Prostate gland (tissue), 2 donors: ENCODE data around the gene CFAP298. TPM values are rescaled to one million over a fixed set of nuclear protein-coding genes. Genes with fewer than 3 reads are reported as not detected.
"Not testable (repeated sequence)": the region's sequence is repeated elsewhere in the genome, so short reads cannot be mapped to it uniquely, and the experiment has no call there.

Experiments used
- DNase-seq: peaks from one replicate; pipeline ENCODE4 v3.0.0-alpha.2; 2019; ENCODE audit warnings: low spot score
- H3K27ac ChIP-seq, 2 donors: fragments of 200-600 bp; sonication (generic); 2 replicates each; pipeline ENCODE4 v1.5.1; 2017 to 2019
- H3K27me3 ChIP-seq: fragments of 200-600 bp; sonication (generic); replicated peaks from 2 replicates; pipeline ENCODE4 v1.5.1; 2019; ENCODE audit not compliant: insufficient read depth
- H3K36me3 ChIP-seq, 2 donors: fragments of 200-600 bp; sonication (generic); 1 replicate in 1 of 2; 2 replicates in 1 of 2; pipeline versions ENCODE4 v1.5.1 to v1.8.1; 2017 to 2019
- H3K4me1 ChIP-seq: fragments of 200-600 bp; sonication (generic); replicated peaks from 2 replicates; pipeline ENCODE4 v1.5.1; 2019
- H3K4me3 ChIP-seq, 2 donors: fragments of 200-600 bp; sonication (generic); 2 replicates each; pipeline ENCODE4 v1.5.1; 2017 to 2019
- H3K9me3 ChIP-seq: fragments of 200-600 bp; sonication (generic); 2 replicates; pipeline ENCODE4 v1.5.1; 2017
- CTCF ChIP-seq, 4 experiments: fragments of 200-600 bp in 2 of 4; fragments of 450-650 bp in 2 of 4; sonication (generic) in 2 of 4; IDR thresholded peaks; 1 replicate in 3 of 4; 2 replicates in 1 of 4; pipeline ENCODE4 v1.5.1; 2016 to 2019; ENCODE audit warnings: antibody characterized with exemption in 4 of 4, mild to moderate bottlenecking in 2 of 4, moderate library complexity in 2 of 4
- POLR2A ChIP-seq: fragments of 450-650 bp; IDR thresholded peaks from one replicate; pipeline ENCODE4 v1.6.1; 2016; ENCODE audit warnings: antibody characterized with exemption, mild to moderate bottlenecking
- POLR2AphosphoS5 ChIP-seq: sonication (generic); formaldehyde crosslinking; IDR thresholded peaks from one replicate; pipeline ENCODE4 v1.6.1; 2017; ENCODE audit warnings: antibody characterized with exemption
- WGBS: methylation state at CpG from one replicate; pipeline ENCODE4 v1.1.5; 2018; 5-methylcytosine and 5-hydroxymethylcytosine counted together
- intact Hi-C: fragments of 100-400 bp; cut with DNase I; formaldehyde crosslinking; loops from one replicate; pipeline ENCODE4 v1.14.2; 2022
- total RNA-seq, 2 donors: library from RNA; depleted of rRNA; stranded (reverse); fragments of >200 nt; gene quantifications; one replicate each; pipeline ENCODE4 v1.1.0, GENCODE V29; 2016

The CFAP298 gene
- total RNA-seq, 2 donors from 2014 or later: 43.4 to 44.5 TPM

GRCh38 chr21:32645261-32646182 is 33.3 kb upstream of the CFAP298 start:
- no peak overlapping the region for H3K4me3 ChIP-seq
- H3K27ac ChIP-seq: no peak overlapping the region
- TF ChIP-seq POLR2AphosphoS5 (no peak), CTCF (IDR thresholded peaks at IDR 0.05) (no peak), POLR2A (no peak)
- WGBS: 63% methylated on average over 19 of the region's 19 CpGs
- no peaks in the 10 kb centered on the region for H3K4me1 ChIP-seq
- intact Hi-C loops: no loop called here
- H3K9me3 ChIP-seq: no peaks in the 10 kb centered on the region
- no peak for DNase-seq
- H3K27me3 ChIP-seq: no peaks in the 10 kb centered on the region
- no peaks in the 10 kb centered on the region for H3K36me3 ChIP-seq

GRCh38 chr21:32641710-32642698 is 29.8 kb upstream of the CFAP298 start:
- H3K36me3 ChIP-seq: no peaks in the 10 kb centered on the region
- TF ChIP-seq CTCF (IDR thresholded peaks at IDR 0.05) (no peak), POLR2AphosphoS5 (no peak), POLR2A (no peak)
- no peak for DNase-seq
- no peak overlapping the region for H3K4me3 ChIP-seq
- no peaks in the 10 kb centered on the region for H3K4me1 ChIP-seq
- no peak overlapping the region for H3K27ac ChIP-seq
- H3K27me3 ChIP-seq: no peaks in the 10 kb centered on the region
- no peaks in the 10 kb centered on the region for H3K9me3 ChIP-seq
- intact Hi-C loops: no loop called here
- 83% methylated on average over 10 of the region's 10 CpGs for WGBS

GRCh38 chr21:32626621-32627196 is 14.5 kb upstream of the CFAP298 start:
- Histone ChIP-seq H3K4me1 (no peaks in the 10 kb centered on the region), H3K27ac (no peak overlapping the region), H3K9me3 (no peaks in the 10 kb centered on the region), H3K36me3 (no peaks in the 10 kb centered on the region), H3K27me3 (no peaks in the 10 kb centered on the region), H3K4me3 (no peak overlapping the region)
- WGBS: 94% methylated on average over 3 of the region's 3 CpGs
- TF ChIP-seq POLR2A (no peak), POLR2AphosphoS5 (no peak), CTCF (IDR thresholded peaks at IDR 0.05) (no peak)
- DNase-seq: no peak
- intact Hi-C loops: no loop called here

- WGBS: 78% methylated on average over 6 of the region's 6 CpGs
These were observed 6.0 kb upstream of the CFAP298 start for GRCh38 chr21:32618218-32618617.

More at GRCh38 chr21:32618218-32618617, 6.0 kb upstream of the CFAP298 start:
- H3K4me3 ChIP-seq, H3K9me3 ChIP-seq, H3K4me1 ChIP-seq, DNase-seq, H3K27ac ChIP-seq, intact Hi-C loops, H3K27me3 ChIP-seq, H3K36me3 ChIP-seq: not testable (repeated sequence)
